DOHH2 (cell line): ENCODE data around the gene BMPER.

ENCODE experiments used
- H3F3A ChIP-seq: fragments of 200-600 bp; sonication (generic), shearing (Covaris generic); 2 replicates; pipeline ENCODE4 v1.6.0; 2016; ENCODE audit warnings: antibody characterized with exemption, mild to moderate bottlenecking; ENCODE audit not compliant: control insufficient read depth, insufficient read depth
- H3K27ac ChIP-seq: fragments of 200-600 bp; sonication (generic); 2 replicates; pipeline ENCODE4 v1.5.1; 2014; ENCODE audit warnings: low read depth, mild to moderate bottlenecking, low read length, moderate library complexity
- H3K27me3 ChIP-seq: fragments of 200-600 bp; sonication (generic); 2 replicates; pipeline ENCODE4 v1.6.1; 2014; ENCODE audit warnings: mild to moderate bottlenecking, low read length, mixed read lengths; ENCODE audit not compliant: control insufficient read depth
- H3K36me3 ChIP-seq: fragments of 200-600 bp; sonication (generic); 2 replicates; pipeline ENCODE4 v1.6.1; 2014; ENCODE audit warnings: mild to moderate bottlenecking, low read length, moderate library complexity, mixed read lengths; ENCODE audit not compliant: control insufficient read depth
- H3K4me1 ChIP-seq: fragments of 200-600 bp; sonication (generic); 2 replicates; pipeline ENCODE4 v1.6.1; 2014; ENCODE audit warnings: mild to moderate bottlenecking, low read length, mixed read lengths; ENCODE audit not compliant: control insufficient read depth
- H3K4me2 ChIP-seq: fragments of 200-600 bp; sonication (generic); 2 replicates; pipeline ENCODE4 v1.6.0; 2014; ENCODE audit warnings: mild to moderate bottlenecking, low read length, moderate library complexity
- H3K4me3 ChIP-seq: fragments of 200-600 bp; sonication (generic); 2 replicates; pipeline ENCODE4 v1.5.1; 2014; ENCODE audit warnings: mild to moderate bottlenecking, low read length, mixed read lengths
- H3K79me2 ChIP-seq: fragments of 200-600 bp; sonication (generic); 2 replicates; pipeline ENCODE4 v1.6.1; 2014; ENCODE audit warnings: mild to moderate bottlenecking, low read length, mixed read lengths; ENCODE audit not compliant: control insufficient read depth
- H3K9me2 ChIP-seq: fragments of 200-600 bp; sonication (generic); replicated peaks from 2 replicates; pipeline ENCODE4 v1.6.1; 2014; ENCODE audit warnings: mild to moderate bottlenecking, low read length, mixed read lengths; ENCODE audit not compliant: control insufficient read depth
- H3K9me3 ChIP-seq: fragments of 200-600 bp; sonication (generic); 2 replicates; pipeline ENCODE4 v1.6.1; 2014; ENCODE audit warnings: antibody characterized with exemption, low read length, mixed read lengths; ENCODE audit not compliant: control insufficient read depth, insufficient read depth
- H4K20me1 ChIP-seq: fragments of 200-600 bp; sonication (generic); 2 replicates; pipeline ENCODE4 v1.6.0; 2014; ENCODE audit warnings: low read depth, mild to moderate bottlenecking, antibody characterized with exemption, low read length, moderate library complexity; ENCODE audit not compliant: control insufficient read depth, insufficient read depth
- EZH2phosphoT487 ChIP-seq: fragments of 200-600 bp; sonication (generic); IDR thresholded peaks from 2 replicates; pipeline ENCODE4 v1.6.1; 2017; ENCODE audit warnings: borderline replicate concordance, mild to moderate bottlenecking, antibody characterized with exemption, low read length, moderate library complexity, mixed read lengths
- TF ChIP-seq, protein P1 (sequence below): fragments of 200-600 bp; sonication (generic); IDR thresholded peaks from one replicate; pipeline ENCODE4 v1.5.1; 2014; ENCODE audit warnings: antibody characterized with exemption, mild to moderate bottlenecking, low read depth, low read length; ENCODE audit not compliant: poor library complexity, severe bottlenecking

Gene BMPER

DNA sequence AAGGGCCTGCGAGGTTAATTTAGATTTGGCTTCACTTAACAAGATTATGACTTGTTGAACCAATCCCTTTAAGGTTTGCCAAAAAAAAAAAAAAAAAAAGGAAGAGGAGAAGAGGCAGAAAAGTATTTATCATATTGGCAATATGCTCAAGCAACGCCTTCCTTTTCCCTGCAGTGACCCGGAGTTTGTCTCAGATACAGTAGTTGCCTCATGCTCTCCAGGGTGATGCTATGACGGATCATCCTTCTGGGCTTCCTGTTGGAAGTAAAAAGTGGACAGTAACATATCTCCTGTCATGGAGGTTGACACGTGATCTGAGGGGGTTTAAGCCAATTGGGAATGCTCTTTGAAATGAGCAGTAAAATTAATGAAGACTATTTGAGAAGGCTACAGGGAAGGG is 117.3 kb downstream of the BMPER start:
- no peaks in the 10 kb centered on the region for H3F3A ChIP-seq
- no peak overlapping the region for H3K4me2 ChIP-seq
- H3K27me3 ChIP-seq, result no peaks in the 10 kb centered on the region
- no peaks in the 10 kb centered on the region for H3K9me3 ChIP-seq
- H3K36me3 ChIP-seq, result no peaks in the 10 kb centered on the region
- H3K4me3 ChIP-seq, result no peak overlapping the region
- H3K79me2 ChIP-seq, result no peaks in the 10 kb centered on the region
- H4K20me1 ChIP-seq, result no peaks in the 10 kb centered on the region
- no peak for TF ChIP-seq EZH2phosphoT487
- TF ChIP-seq, protein P1, sequence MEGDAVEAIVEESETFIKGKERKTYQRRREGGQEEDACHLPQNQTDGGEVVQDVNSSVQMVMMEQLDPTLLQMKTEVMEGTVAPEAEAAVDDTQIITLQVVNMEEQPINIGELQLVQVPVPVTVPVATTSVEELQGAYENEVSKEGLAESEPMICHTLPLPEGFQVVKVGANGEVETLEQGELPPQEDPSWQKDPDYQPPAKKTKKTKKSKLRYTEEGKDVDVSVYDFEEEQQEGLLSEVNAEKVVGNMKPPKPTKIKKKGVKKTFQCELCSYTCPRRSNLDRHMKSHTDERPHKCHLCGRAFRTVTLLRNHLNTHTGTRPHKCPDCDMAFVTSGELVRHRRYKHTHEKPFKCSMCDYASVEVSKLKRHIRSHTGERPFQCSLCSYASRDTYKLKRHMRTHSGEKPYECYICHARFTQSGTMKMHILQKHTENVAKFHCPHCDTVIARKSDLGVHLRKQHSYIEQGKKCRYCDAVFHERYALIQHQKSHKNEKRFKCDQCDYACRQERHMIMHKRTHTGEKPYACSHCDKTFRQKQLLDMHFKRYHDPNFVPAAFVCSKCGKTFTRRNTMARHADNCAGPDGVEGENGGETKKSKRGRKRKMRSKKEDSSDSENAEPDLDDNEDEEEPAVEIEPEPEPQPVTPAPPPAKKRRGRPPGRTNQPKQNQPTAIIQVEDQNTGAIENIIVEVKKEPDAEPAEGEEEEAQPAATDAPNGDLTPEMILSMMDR, result no peak
- H3K27ac ChIP-seq, result no peak overlapping the region
- no peaks in the 10 kb centered on the region for H3K9me2 ChIP-seq
- no peaks in the 10 kb centered on the region for H3K4me1 ChIP-seq

DNA sequence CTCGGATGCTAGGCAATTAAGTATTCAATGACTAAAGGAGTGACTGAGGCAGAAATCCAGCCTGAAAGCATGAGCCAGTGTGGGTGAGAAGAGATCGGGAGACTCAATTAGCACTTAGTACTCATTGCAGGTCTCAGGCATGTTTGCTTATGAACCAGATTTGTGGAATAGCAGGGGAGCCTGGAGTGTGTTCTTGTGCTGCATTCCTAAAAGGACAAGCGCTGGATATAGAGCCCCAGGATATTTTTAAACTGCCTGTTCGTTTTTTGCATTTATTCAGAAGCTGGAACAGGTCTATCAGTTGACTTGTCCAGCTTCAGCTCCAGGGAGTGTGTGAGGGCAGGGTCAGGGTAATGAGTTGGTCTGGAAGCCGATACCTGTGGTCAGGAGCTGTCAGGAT is 120.3 kb downstream of the BMPER start:
- no peaks in the 10 kb centered on the region for H3F3A ChIP-seq
- no peak for TF ChIP-seq EZH2phosphoT487
- TF ChIP-seq, protein P1, result no peak
- no peak overlapping the region for H3K4me3 ChIP-seq
- H3K9me2 ChIP-seq, result no peaks in the 10 kb centered on the region
- no peaks in the 10 kb centered on the region for H3K27me3 ChIP-seq
- H3K79me2 ChIP-seq, result no peaks in the 10 kb centered on the region
- H3K4me2 ChIP-seq, result no peak overlapping the region
- no peaks in the 10 kb centered on the region for H3K9me3 ChIP-seq
- no peaks in the 10 kb centered on the region for H3K36me3 ChIP-seq
- H3K4me1 ChIP-seq, result no peaks in the 10 kb centered on the region
- no peaks in the 10 kb centered on the region for H4K20me1 ChIP-seq
- H3K27ac ChIP-seq, result no peak overlapping the region

DNA sequence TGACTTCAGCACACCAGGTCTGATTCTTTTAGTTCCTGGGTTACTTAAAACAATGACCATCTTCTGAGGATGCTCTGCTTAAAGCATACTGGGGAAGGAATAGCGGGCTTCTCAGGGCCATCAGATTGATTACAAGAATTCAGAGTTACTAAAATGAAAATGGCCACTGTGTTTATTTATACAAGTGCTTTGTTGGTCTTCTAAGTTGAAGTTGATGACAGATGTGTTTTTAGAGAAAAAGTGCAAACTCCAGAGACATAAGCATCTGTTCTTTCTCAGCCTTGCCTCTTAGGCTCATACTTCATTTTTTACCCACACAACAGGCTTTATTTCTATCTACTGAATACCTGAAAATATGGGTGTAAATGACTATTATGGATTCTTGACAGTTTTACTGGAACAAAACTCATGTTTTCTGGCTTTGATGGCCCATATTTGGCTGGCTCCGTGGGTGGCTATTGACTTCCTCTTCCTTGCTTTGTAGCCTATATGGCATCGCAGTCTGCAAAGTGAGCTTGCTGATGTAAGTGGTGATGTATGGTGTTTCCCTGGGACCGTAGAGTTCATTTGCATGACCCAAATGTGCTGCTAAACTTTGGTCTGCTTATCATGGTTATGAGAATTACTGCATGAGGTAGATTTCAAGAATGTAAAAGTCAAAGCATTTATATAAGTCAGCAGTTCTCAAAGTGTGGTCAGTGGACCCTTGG is 121.3 kb downstream of the BMPER start:
- Histone ChIP-seq H3K27ac (no peak overlapping the region), H3K9me3 (no peaks in the 10 kb centered on the region), H4K20me1 (no peaks in the 10 kb centered on the region), H3F3A (no peaks in the 10 kb centered on the region), H3K9me2 (no peaks in the 10 kb centered on the region), H3K4me3 (no peak overlapping the region), H3K4me2 (no peak overlapping the region), H3K36me3 (no peaks in the 10 kb centered on the region), H3K27me3 (no peaks in the 10 kb centered on the region), H3K4me1 (no peaks in the 10 kb centered on the region), H3K79me2 (no peaks in the 10 kb centered on the region)
- no peak for TF ChIP-seq EZH2phosphoT487
- TF ChIP-seq, protein P1, result no peak
